CD1c-positive myeloid dendritic cell (primary cell): ENCODE results near the gene SYNPO2.
A peak's percentile ranks its signal among the peaks of the same experiment; 100 is the strongest.

Experiments used
- DNase-seq: peaks from one replicate; pipeline ENCODE4 v3.0.0-alpha.2; 2016; ENCODE audit errors: extremely low spot score

The SYNPO2 gene

GRCh38 chr4:118930255-118930654, 41.6 kb downstream of the SYNPO2 start:
- no peak for DNase-seq

- DNase-seq = no peak
These were observed 43.1 kb downstream of the SYNPO2 start for GRCh38 chr4:118931786-118932185.

GRCh38 chr4:118935819-118936218, 47.2 kb downstream of the SYNPO2 start:
- no peak for DNase-seq

- DNase-seq = no peak
These were observed 47.8 kb downstream of the SYNPO2 start for GRCh38 chr4:118936406-118936805.

- DNase-seq = no peak
These were observed 50.6 kb downstream of the SYNPO2 start for GRCh38 chr4:118939169-118939783.

GRCh38 chr4:118941149-118941548, 52.5 kb downstream of the SYNPO2 start:
- DNase-seq = no peak

- DNase-seq = no peak
These were observed 53.1 kb downstream of the SYNPO2 start for GRCh38 chr4:118941799-118942198.

GRCh38 chr4:118942465-118942864, 53.8 kb downstream of the SYNPO2 start:
- DNase-seq = no peak

GRCh38 chr4:118947095-118947494, 58.4 kb downstream of the SYNPO2 start:
- DNase-seq = no peak

- DNase-seq = no peak
These were observed 60.0 kb downstream of the SYNPO2 start for GRCh38 chr4:118948545-118949144.

- DNase-seq = no peak
These were observed 61.6 kb downstream of the SYNPO2 start for GRCh38 chr4:118950224-118950623.

- no peak for DNase-seq
These were observed 62.4 kb downstream of the SYNPO2 start for GRCh38 chr4:118950929-118951570.

GRCh38 chr4:118953276-118953675, 64.6 kb downstream of the SYNPO2 start:
- no peak for DNase-seq

- no peak for DNase-seq
These were observed 65.6 kb downstream of the SYNPO2 start for GRCh38 chr4:118954246-118954645.

GRCh38 chr4:118955515-118955914, 66.9 kb downstream of the SYNPO2 start:
- no peak for DNase-seq

GRCh38 chr4:118957722-118958445, 69.2 kb downstream of the SYNPO2 start:
- DNase-seq = no peak

GRCh38 chr4:118962540-118962939, 73.9 kb downstream of the SYNPO2 start:
- no peak for DNase-seq

GRCh38 chr4:118964891-118965411, 76.3 kb downstream of the SYNPO2 start:
- no peak for DNase-seq

- DNase-seq = no peak
These were observed 78.7 kb downstream of the SYNPO2 start for GRCh38 chr4:118967393-118967792.

- peak; percentile 55 for DNase-seq
These were observed 79.4 kb downstream of the SYNPO2 start for GRCh38 chr4:118968005-118968404.

GRCh38 chr4:118968813-118969212, 80.2 kb downstream of the SYNPO2 start:
- DNase-seq = no peak

- DNase-seq = no peak
These were observed 80.7 kb downstream of the SYNPO2 start for GRCh38 chr4:118969359-118969758.
